Measurements from ENCODE around the gene MACIR. TPM values are rescaled to one million over a fixed set of nuclear protein-coding genes. Genes with fewer than 3 reads are reported as not detected.

The MACIR gene
- total RNA-seq, 6 experiments from 2014 or later, result 0.37 to 1.9 (median 0.75) TPM

DNA sequence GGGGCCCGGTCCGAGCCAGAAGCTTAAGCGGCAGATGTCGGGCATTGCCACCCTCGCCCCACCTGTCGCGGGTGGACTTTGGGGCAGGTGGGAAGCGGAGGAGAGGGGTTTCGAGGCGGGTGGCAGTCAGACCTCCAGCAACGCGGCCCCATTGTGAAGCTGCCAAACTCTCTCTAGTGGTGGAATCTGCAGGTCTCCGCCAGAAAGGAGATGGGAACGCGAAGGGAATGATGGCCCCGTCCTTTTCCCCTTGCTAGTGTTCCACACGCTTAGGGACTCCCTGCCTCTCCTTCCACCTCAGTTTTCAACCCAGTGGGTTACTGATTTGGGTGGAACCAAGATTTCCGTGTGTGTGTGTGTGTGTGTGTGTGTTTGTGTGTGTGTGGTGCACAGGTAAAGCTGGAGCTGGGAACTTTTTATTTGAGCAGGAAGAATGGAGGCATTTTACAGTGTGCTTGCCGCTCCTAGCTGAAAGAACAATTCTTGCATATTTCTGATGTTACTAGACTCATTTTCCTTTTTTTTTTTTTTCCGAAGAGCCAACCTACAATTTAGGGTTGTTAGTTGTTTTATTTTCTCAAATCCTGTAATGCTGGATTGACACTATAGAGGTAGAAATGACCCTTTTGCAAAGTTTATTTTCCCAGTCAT, 1.3 kb downstream of the MACIR start:
- Histone ChIP-seq H3K9me3 (no peaks in the 10 kb centered on the region), H3K27me3 (no peaks in the 10 kb centered on the region), H3K36me3 (no peaks in the 10 kb centered on the region), H3K4me1 (peaks cover 0 to 3% (median 0%) of the 10 kb centered on the region in 4 donors), H3K4me3 (peak overlapping the region; percentile 71 to 80 (median 72)), H3K27ac (peak overlapping the region; percentile 41 to 65 (median 56))
- no peak for DNase-seq
- TF ChIP-seq, protein P1, sequence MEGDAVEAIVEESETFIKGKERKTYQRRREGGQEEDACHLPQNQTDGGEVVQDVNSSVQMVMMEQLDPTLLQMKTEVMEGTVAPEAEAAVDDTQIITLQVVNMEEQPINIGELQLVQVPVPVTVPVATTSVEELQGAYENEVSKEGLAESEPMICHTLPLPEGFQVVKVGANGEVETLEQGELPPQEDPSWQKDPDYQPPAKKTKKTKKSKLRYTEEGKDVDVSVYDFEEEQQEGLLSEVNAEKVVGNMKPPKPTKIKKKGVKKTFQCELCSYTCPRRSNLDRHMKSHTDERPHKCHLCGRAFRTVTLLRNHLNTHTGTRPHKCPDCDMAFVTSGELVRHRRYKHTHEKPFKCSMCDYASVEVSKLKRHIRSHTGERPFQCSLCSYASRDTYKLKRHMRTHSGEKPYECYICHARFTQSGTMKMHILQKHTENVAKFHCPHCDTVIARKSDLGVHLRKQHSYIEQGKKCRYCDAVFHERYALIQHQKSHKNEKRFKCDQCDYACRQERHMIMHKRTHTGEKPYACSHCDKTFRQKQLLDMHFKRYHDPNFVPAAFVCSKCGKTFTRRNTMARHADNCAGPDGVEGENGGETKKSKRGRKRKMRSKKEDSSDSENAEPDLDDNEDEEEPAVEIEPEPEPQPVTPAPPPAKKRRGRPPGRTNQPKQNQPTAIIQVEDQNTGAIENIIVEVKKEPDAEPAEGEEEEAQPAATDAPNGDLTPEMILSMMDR (IDR thresholded peaks at IDR 0.05), result no peak
- no peak for TF ChIP-seq POLR2A (IDR thresholded peaks at IDR 0.05)
- WGBS (ENCODE audit: insufficient coverage, low coverage, low lambda C conversion rate, missing lambda C conversion rate), result 17% methylated on average over 3 of the region's 20 CpGs
- peak in 3 of 4 donors; percentile 3 to 4 (median 3) for ATAC-seq
- intact Hi-C loops (cut with DNase I), result no loop called here

DNA sequence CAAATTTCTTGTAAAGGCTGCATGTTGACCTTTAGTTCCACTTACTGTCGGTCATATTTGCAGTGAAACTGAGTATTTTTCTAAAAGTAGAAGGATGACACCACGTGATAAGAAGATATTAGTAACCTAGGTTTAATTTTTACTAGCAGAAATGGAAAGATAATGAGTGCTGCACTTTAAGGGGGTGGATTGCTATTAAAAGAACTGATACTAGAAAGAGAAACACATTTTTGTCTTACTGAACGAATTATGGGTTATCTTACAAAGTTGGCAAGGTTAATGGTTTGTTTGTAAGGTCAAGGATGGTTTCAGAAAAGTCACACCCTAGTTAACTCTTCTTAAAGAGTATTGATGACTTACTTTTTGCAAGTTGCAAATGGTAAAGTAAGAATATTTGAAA, 2.4 kb downstream of the MACIR start:
- Histone ChIP-seq H3K4me1 (peaks cover 0 to 3% (median 0%) of the 10 kb centered on the region in 4 donors), H3K4me3 (no peak overlapping the region), H3K9me3 (no peaks in the 10 kb centered on the region), H3K36me3 (no peaks in the 10 kb centered on the region), H3K27me3 (no peaks in the 10 kb centered on the region), H3K27ac (no peak overlapping the region)
- no peak for ATAC-seq
- intact Hi-C loops (cut with DNase I), result no loop called here
- WGBS (ENCODE audit: insufficient coverage, low coverage, low lambda C conversion rate, missing lambda C conversion rate), result 22% methylated on average over 3 of the region's 3 CpGs
- DNase-seq, result no peak
- TF ChIP-seq, protein P1 (IDR thresholded peaks at IDR 0.05), result no peak
- no peak for TF ChIP-seq POLR2A (IDR thresholded peaks at IDR 0.05)

DNA sequence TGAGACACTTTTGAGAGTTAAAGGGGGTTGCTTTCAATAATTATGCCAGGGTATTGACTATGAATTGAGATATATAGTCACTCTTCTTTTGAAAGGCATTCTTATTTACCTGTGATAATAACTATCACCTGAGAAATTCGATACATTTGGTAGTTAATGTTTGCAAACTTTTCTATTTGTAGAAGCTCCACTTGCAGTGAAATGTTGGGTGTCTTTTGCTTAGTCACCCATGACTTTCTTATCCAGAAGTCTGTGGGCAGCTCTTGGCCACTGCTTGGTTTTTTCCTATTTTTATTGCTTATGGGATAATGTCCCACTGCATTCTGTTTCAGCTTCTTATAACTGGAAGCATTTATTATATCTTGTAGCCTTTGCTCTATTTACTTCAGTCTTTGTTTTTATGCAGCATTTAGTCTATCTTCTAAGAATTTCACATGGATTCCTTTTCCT, 3.9 kb downstream of the MACIR start:
- Histone ChIP-seq H3K27me3 (no peaks in the 10 kb centered on the region), H3K36me3 (no peaks in the 10 kb centered on the region), H3K9me3 (no peaks in the 10 kb centered on the region), H3K4me3 (no peak overlapping the region), H3K27ac (no peak overlapping the region), H3K4me1 (peaks cover 0 to 3% (median 0%) of the 10 kb centered on the region in 4 donors)
- WGBS (ENCODE audit: insufficient coverage, low coverage, low lambda C conversion rate, missing lambda C conversion rate), result 28% methylated on average over 1 of the region's 1 CpG
- intact Hi-C loops (cut with DNase I), result no loop called here
- no peak for DNase-seq
- TF ChIP-seq, protein P1 (IDR thresholded peaks at IDR 0.05), result no peak
- no peak for TF ChIP-seq POLR2A (IDR thresholded peaks at IDR 0.05)
- no peak for ATAC-seq

DNA sequence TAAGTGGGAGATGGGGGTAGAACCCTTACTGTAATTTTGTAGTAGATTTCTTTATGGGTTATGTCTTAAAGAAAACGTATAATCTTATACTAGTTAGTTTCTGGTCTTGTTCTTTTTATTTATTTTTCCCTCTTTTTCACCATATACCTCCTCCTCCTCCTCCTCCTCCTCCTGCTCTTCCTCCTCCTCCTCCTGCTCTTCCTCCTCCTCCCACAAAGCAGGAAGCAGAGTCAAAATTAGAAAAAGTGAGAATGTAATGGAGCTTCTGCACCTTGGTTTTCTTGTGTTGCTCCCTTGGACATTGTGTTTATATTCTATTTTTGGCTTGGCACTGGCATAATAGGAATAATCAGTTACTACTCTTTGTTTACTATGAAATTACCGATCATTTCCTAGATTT, 4.5 kb downstream of the MACIR start:
- DNase-seq, result no peak
- 46% methylated on average over 2 of the region's 2 CpGs for WGBS (ENCODE audit: insufficient coverage, low coverage, low lambda C conversion rate, missing lambda C conversion rate)
- no peak for ATAC-seq
- Histone ChIP-seq H3K36me3 (no peaks in the 10 kb centered on the region), H3K27ac (peak overlapping the region in 1 of 3 donors; percentile 17), H3K4me3 (no peak overlapping the region), H3K27me3 (no peaks in the 10 kb centered on the region), H3K4me1 (no peaks in the 10 kb centered on the region), H3K9me3 (no peaks in the 10 kb centered on the region)
- intact Hi-C loops (cut with DNase I), result no loop called here
- TF ChIP-seq, protein P1 (IDR thresholded peaks at IDR 0.05), result no peak
- no peak for TF ChIP-seq POLR2A (IDR thresholded peaks at IDR 0.05)
